BLaER1 treated with 17β-estradiol and CSF1 and Interleukin-3, amounts not matched to agents 10 nM and 100 nM (cell line): ENCODE data around the gene CSNK2A1.

ENCODE experiments used
- H3K27ac ChIP-seq, 11 experiments: shearing (Covaris generic); formaldehyde crosslinking; 2 replicates each; pipeline ENCODE4 v1.8.1; 2022
- H3K27me3 ChIP-seq, 11 experiments: shearing (Covaris generic); formaldehyde crosslinking; 2 replicates each; pipeline ENCODE4 v1.8.1; 2022
- H3K36me3 ChIP-seq, 11 experiments: shearing (Covaris generic); formaldehyde crosslinking; 2 replicates each; pipeline ENCODE4 v1.8.1; 2022
- H3K4me1 ChIP-seq, 10 experiments: shearing (Covaris generic); formaldehyde crosslinking; 2 replicates each; pipeline ENCODE4 v1.8.1; 2022
- H3K4me2 ChIP-seq, 11 experiments: shearing (Covaris generic); formaldehyde crosslinking; 2 replicates each; pipeline ENCODE4 v1.8.1; 2022
- H3K4me3 ChIP-seq, 10 experiments: shearing (Covaris generic); formaldehyde crosslinking; 2 replicates each; pipeline ENCODE4 v1.8.1; 2022
- H3K9ac ChIP-seq, 11 experiments: shearing (Covaris generic); formaldehyde crosslinking; 2 replicates each; pipeline ENCODE4 v1.8.1; 2022
- H3K9me3 ChIP-seq, 11 experiments: shearing (Covaris generic); formaldehyde crosslinking; replicated peaks in 1 of 11; 2 replicates each; pipeline ENCODE4 v1.8.1; 2022
- H4K20me1 ChIP-seq, 11 experiments: shearing (Covaris generic); formaldehyde crosslinking; 2 replicates each; pipeline ENCODE4 v1.8.1; 2022
- Cebpa-rat ChIP-seq, 11 experiments: shearing (Covaris generic); IDR thresholded peaks; 2 replicates each; pipeline ENCODE4 v1.8.1; 2022

CSNK2A1 gene

DNA sequence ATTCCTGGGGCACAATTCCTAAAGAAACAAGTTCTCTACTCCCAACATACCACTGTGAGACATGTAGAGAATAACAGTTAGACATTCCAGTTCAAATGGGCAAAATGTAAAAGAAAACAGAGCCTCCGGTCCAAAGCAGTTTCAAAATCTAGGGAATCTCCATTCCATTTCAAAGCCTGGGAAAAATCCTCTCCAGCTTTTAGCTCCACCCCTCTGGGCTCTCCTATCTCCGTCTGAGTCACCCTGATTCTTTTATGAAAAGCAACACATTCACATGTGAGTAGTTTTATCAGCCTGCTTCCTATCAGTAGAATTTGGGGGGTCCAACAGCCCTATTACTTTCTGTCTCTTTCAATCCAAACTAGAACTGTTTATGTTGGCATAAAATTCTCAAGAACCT lies 3.7 kb downstream of the CSNK2A1 start:
- no peak for TF ChIP-seq Cebpa-rat (IDR thresholded peaks at IDR 0.05)
- Histone ChIP-seq H3K36me3 (peaks cover 16 to 63% (median 42%) of the 10 kb centered on the region in 11 experiments), H3K9ac (no peak overlapping the region), H3K9me3 (peaks cover 15 to 35% (median 25%) of the 10 kb centered on the region in 11 experiments), H4K20me1 (peaks cover 72 to 82% (median 80%) of the 10 kb centered on the region in 11 experiments), H3K4me1 (peaks cover 33 to 78% (median 49%) of the 10 kb centered on the region in 10 experiments), H3K27me3 (no peaks in the 10 kb centered on the region), H3K4me3 (no peak overlapping the region), H3K4me2 (peak overlapping the region in 10 of 11 experiments; percentile 4 to 60 (median 25); a peak in 14 of 22 replicates), H3K27ac (no peak overlapping the region)

DNA sequence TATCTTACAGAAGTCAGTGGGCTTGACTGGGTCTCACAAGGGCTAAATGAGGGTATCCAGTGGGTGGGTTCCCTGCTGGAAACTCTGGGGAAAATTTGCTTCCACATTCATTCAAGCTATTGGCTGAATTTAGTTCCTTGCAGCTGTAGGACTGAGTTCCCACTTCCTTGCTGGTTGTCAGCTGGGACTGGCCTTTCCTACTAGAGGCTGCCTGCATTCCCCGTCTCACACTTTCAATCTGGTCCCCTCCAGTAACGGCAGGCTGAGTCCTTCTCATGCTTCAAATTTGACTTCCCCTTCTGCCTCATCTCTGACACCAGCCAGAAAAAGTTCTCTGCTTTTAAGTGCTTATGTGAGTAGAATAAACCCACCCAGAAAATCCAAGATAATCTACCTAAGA lies 4.4 kb downstream of the CSNK2A1 start:
- Histone ChIP-seq H3K27me3 (no peaks in the 10 kb centered on the region), H4K20me1 (peaks cover 79 to 89% (median 87%) of the 10 kb centered on the region in 11 experiments), H3K4me2 (peak overlapping the region; percentile 4 to 60 (median 18); a peak in 12 of 22 replicates), H3K27ac (0 out of 22 replicates have a peak overlapping the region, but pooled peaks of 1 of the 11 experiments have one; percentile 8), H3K36me3 (peaks cover 16 to 70% (median 48%) of the 10 kb centered on the region in 11 experiments), H3K9me3 (peaks cover 15 to 33% (median 24%) of the 10 kb centered on the region in 11 experiments), H3K9ac (no peak overlapping the region), H3K4me3 (no peak overlapping the region; a peak in 2 of 20 replicates), H3K4me1 (peaks cover 33 to 84% (median 46%) of the 10 kb centered on the region in 10 experiments)
- TF ChIP-seq Cebpa-rat (IDR thresholded peaks at IDR 0.05): no peak

DNA sequence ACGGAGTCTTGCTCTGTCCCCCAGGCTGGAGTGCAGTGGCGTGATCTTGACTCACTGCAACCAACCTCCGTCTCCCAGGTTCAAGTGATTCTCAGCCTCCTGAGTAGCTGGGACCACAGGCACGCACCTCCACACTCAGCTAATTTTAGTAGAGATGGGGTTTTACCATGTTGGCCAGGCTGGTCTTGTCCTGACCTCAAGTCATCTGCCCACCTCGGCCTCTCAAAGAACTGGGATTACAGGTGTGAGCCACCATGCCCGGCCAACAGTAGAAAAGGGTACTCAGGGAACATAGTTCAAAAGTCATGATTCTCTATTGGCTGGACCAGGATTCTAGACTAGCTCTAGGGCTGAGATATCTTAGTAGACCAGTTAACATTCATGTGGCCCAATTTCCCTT lies 5.6 kb downstream of the CSNK2A1 start:
- H3K9me3 ChIP-seq: peaks cover 15 to 33% (median 25%) of the 10 kb centered on the region in 11 experiments
- no peak for TF ChIP-seq Cebpa-rat (IDR thresholded peaks at IDR 0.05)
- no peak overlapping the region for H3K27ac ChIP-seq
- H3K4me3 ChIP-seq: no peak overlapping the region
- peaks cover 16 to 82% (median 57%) of the 10 kb centered on the region in 11 experiments for H3K36me3 ChIP-seq
- peak overlapping the region in 3 of 11 experiments; percentile 22 to 69 (median 31); a peak in 3 of 22 replicates for H3K4me2 ChIP-seq
- H3K9ac ChIP-seq: no peak overlapping the region
- peaks cover 31 to 96% (median 44%) of the 10 kb centered on the region in 10 experiments for H3K4me1 ChIP-seq
- H3K27me3 ChIP-seq: no peaks in the 10 kb centered on the region
- peaks cover 91 to 100% (median 99%) of the 10 kb centered on the region in 11 experiments for H4K20me1 ChIP-seq

DNA sequence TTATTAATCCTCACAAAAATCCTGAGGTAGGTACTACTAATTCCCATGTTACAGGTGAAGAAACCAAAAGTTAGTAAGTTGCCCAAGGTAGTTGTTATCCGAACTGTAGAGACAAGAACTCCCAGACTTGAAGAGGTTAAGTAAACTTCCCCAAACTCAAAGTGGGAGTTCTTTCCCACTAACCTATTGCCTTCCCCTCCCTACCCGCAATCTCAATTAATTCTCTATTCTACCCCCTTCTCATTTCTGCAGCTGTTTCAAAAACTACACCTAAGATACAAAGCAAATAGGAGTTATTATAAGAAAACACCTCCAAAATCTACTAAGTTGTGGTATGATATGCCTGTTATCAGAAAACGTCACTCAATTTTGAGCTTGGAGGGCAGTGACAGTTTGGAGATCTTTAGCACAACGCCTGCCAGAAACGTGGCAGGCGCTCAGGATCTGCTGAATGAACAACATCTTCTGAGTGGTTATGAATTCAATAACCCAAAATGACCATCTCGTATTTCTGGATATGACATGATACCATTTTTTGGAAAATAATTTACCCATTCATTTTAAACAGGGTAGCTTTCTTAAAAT lies 7.1 kb downstream of the CSNK2A1 start:
- Histone ChIP-seq H3K4me2 (peak overlapping the region in 7 of 11 experiments; percentile 13 to 69 (median 42); a peak in 9 of 22 replicates), H3K4me3 (no peak overlapping the region), H3K36me3 (peaks cover 15 to 88% (median 63%) of the 10 kb centered on the region in 11 experiments), H4K20me1 (peaks cover 98 to 100% (median 100%) of the 10 kb centered on the region in 11 experiments), H3K9ac (no peak overlapping the region), H3K27me3 (no peaks in the 10 kb centered on the region), H3K27ac (no peak overlapping the region), H3K4me1 (peaks cover 21 to 88% (median 31%) of the 10 kb centered on the region in 10 experiments; a peak in 18 of 20 replicates), H3K9me3 (peaks cover 15 to 34% (median 25%) of the 10 kb centered on the region in 11 experiments)
- no peak for TF ChIP-seq Cebpa-rat (IDR thresholded peaks at IDR 0.05)

DNA sequence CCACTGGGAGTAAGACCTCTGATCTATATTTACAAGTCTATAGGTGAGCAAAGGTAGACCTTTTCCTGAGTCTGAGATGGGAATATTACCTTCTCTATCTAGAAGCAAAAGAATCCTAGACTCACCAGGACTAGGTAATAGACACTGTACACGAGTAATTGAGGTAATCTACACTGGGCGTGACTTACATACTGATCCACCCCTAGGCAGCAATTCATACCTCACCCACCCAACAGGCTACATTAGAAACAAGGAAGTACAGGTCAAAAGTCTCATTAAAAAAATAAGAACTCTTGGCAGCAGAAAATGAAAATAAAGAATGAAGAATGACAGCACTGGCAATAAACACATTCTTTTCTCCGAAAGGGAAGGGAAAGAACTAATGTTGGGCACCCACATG lies 7.6 kb downstream of the CSNK2A1 start:
- peaks cover 9 to 33% (median 22%) of the 10 kb centered on the region in 11 experiments for H3K9me3 ChIP-seq
- no peak overlapping the region for H3K27ac ChIP-seq
- peaks cover 15 to 88% (median 63%) of the 10 kb centered on the region in 11 experiments for H3K36me3 ChIP-seq
- no peaks in the 10 kb centered on the region for H3K27me3 ChIP-seq
- H3K9ac ChIP-seq: no peak overlapping the region
- no peak overlapping the region for H3K4me3 ChIP-seq
- peaks cover 21 to 82% (median 30%) of the 10 kb centered on the region in 10 experiments; a peak in 18 of 20 replicates for H3K4me1 ChIP-seq
- H4K20me1 ChIP-seq: peaks cover 98 to 100% (median 100%) of the 10 kb centered on the region in 11 experiments
- no peak for TF ChIP-seq Cebpa-rat (IDR thresholded peaks at IDR 0.05)
- H3K4me2 ChIP-seq: peak overlapping the region in 10 of 11 experiments; percentile 13 to 69 (median 26); a peak in 15 of 22 replicates

DNA sequence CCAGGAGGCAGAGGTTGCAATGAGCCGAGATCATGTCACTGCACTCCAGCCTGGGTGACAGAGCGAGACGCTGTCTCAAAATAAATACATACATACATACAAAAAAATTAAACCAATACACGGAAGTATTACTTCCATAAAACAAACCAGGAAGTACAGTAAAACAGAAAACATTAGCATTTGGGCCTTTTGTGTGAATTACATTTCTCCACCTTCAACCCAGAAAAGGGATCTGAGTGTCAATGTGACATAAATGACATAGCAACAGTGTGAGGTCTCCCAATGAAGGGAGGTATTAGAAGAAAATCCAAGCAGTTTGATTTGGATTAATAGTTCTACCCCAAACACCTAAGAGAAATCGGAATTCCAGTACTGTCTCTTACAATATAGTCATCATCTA lies 10.1 kb downstream of the CSNK2A1 start:
- no peak overlapping the region for H3K4me3 ChIP-seq
- no peak overlapping the region for H3K9ac ChIP-seq
- peaks cover 29 to 88% (median 66%) of the 10 kb centered on the region in 11 experiments for H3K36me3 ChIP-seq
- H3K4me2 ChIP-seq: peak overlapping the region in 3 of 11 experiments; percentile 27 to 64 (median 45); a peak in 6 of 22 replicates
- H3K9me3 ChIP-seq: peaks cover 7 to 38% (median 29%) of the 10 kb centered on the region in 11 experiments
- no peaks in the 10 kb centered on the region for H3K27me3 ChIP-seq
- no peak for TF ChIP-seq Cebpa-rat (IDR thresholded peaks at IDR 0.05)
- peaks cover 91 to 100% (median 100%) of the 10 kb centered on the region in 11 experiments for H4K20me1 ChIP-seq
- H3K4me1 ChIP-seq: peaks cover 13 to 68% (median 16%) of the 10 kb centered on the region in 10 experiments; a peak in 17 of 20 replicates
- H3K27ac ChIP-seq: no peak overlapping the region

DNA sequence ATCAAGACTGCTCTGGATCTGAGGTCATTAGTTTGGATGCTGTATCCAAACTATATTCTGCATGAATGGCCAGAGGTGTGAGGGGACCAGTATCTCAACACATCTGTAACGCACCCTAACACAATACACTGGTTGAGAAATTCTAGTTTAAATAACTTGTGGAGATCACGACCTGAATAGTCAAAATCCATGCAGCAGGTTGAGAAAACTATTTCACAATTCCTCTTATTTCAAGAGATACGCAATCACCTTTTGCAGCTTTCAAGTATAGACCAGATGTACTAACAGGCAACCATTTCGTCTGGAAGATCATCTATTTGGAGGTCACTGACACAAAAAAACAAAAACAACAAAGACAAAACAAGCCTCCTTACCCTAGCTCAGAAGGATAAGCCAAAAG lies 11.1 kb downstream of the CSNK2A1 start:
- Histone ChIP-seq H3K27me3 (no peaks in the 10 kb centered on the region), H3K4me1 (peaks cover 11 to 58% (median 15%) of the 10 kb centered on the region in 10 experiments; a peak in 17 of 20 replicates), H3K27ac (no peak overlapping the region), H3K36me3 (peaks cover 39 to 88% (median 73%) of the 10 kb centered on the region in 11 experiments), H4K20me1 (peaks cover 84 to 100% (median 100%) of the 10 kb centered on the region in 11 experiments), H3K4me2 (no peak overlapping the region), H3K4me3 (no peak overlapping the region), H3K9ac (no peak overlapping the region), H3K9me3 (peaks cover 16 to 47% (median 39%) of the 10 kb centered on the region in 11 experiments)
- no peak for TF ChIP-seq Cebpa-rat (IDR thresholded peaks at IDR 0.05)

DNA sequence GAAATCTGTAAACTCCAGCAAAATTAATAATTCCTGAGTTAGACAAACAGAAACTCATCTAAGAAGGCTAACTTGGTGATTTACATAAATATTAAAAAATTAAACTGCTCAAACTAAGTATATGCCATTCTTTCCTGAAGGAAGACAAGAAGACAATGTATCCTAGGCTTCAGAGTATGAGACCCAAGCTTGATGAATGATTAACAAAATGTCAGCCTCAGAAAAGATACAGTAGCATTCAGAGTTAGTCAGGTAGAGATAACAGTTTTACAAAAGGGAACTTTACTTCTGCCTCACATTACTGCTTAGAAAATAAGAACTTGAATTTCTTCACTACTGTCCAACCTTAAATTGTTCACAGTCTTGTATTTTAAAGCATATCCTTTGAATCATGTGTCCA lies 12.0 kb downstream of the CSNK2A1 start:
- Histone ChIP-seq H4K20me1 (peaks cover 79 to 100% (median 99%) of the 10 kb centered on the region in 11 experiments), H3K27me3 (no peaks in the 10 kb centered on the region), H3K4me3 (no peak overlapping the region), H3K27ac (no peak overlapping the region), H3K9ac (no peak overlapping the region), H3K9me3 (peaks cover 25 to 57% (median 48%) of the 10 kb centered on the region in 11 experiments), H3K36me3 (peaks cover 48 to 95% (median 82%) of the 10 kb centered on the region in 11 experiments), H3K4me2 (no peak overlapping the region), H3K4me1 (peaks cover 11 to 49% (median 13%) of the 10 kb centered on the region in 10 experiments; a peak in 17 of 20 replicates)
- no peak for TF ChIP-seq Cebpa-rat (IDR thresholded peaks at IDR 0.05)

DNA sequence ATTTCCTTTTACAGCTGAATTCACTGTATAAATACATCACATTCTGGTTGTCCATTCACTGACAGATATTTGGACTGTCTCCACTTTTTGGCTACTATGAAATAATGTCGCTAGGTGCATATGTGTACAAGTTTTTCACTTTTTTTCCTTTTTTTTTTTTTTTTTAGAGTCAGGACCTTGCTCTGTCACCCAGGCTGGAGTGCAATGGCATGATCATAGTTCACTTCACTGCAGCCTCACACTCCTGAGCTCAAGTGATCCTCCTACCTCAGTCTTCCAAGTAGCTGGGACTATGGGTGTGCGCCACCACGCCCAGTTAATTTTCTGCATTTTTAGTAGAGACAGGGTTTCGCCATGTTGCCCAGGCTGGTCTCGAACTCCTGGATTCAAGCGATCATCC lies 13.3 kb downstream of the CSNK2A1 start:
- no peak overlapping the region for H3K27ac ChIP-seq
- no peak for TF ChIP-seq Cebpa-rat (IDR thresholded peaks at IDR 0.05)
- no peak overlapping the region for H3K9ac ChIP-seq
- peaks cover 76 to 99% (median 94%) of the 10 kb centered on the region in 11 experiments for H4K20me1 ChIP-seq
- H3K4me3 ChIP-seq: no peak overlapping the region
- H3K36me3 ChIP-seq: peaks cover 60 to 100% (median 94%) of the 10 kb centered on the region in 11 experiments
- H3K4me1 ChIP-seq: peaks cover 0 to 36% (median 2%) of the 10 kb centered on the region in 10 experiments; a peak in 10 of 20 replicates
- no peaks in the 10 kb centered on the region for H3K27me3 ChIP-seq
- peaks cover 34 to 68% (median 61%) of the 10 kb centered on the region in 11 experiments for H3K9me3 ChIP-seq
- no peak overlapping the region for H3K4me2 ChIP-seq
